ENCODE data around the gene MAL.

DNA sequence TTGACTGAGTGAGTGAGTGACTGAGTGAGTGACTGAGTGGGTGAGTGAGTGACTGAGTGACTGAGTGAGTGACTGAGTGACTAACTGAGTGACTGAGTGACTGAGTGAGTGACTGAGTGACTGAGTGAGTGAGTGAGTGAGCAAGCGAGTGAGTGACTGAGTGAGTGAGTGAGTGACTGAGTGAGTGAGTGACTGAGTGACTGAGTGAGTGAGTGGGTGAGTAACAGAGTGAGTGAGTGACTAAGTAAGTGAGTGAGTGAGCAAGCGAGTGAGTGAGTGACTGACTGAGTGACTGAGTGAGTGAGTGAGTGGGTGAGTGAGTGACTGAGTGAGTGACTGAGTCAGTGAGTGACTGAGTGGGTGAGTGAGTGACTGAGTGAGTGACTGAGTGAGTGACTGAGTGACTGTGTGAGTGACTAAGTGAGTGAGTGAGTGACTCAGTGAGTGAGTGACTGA, 11.9 kb downstream of the MAL start:
- TF ChIP-seq FOXA1 (IDR thresholded peaks at IDR 0.05) (no peak), FOXK2 (IDR thresholded peaks at IDR 0.05) (no peak), ELF4 (IDR thresholded peaks at IDR 0.05) (no peak), LEF1 (IDR thresholded peaks at IDR 0.05; ENCODE audit: borderline replicate concordance) (no peak), ZNF384 (IDR thresholded peaks at IDR 0.05) (no peak), L3MBTL2 (conservative IDR thresholded peaks at IDR 0.05) (no peak), SP1 (IDR thresholded peaks at IDR 0.05) (no peak), HDGF (IDR thresholded peaks at IDR 0.05; ENCODE audit: borderline replicate concordance) (no peak), FOXM1 (IDR thresholded peaks at IDR 0.05; ENCODE audit: borderline replicate concordance) (no peak)
